ENCODE results near the gene AKAP13. TPM values are rescaled to one million over a fixed set of nuclear protein-coding genes. Genes with fewer than 3 reads are reported as not detected.

The AKAP13 gene
- total RNA-seq, 1 donor from 2014 or later = 41.1 TPM

DNA sequence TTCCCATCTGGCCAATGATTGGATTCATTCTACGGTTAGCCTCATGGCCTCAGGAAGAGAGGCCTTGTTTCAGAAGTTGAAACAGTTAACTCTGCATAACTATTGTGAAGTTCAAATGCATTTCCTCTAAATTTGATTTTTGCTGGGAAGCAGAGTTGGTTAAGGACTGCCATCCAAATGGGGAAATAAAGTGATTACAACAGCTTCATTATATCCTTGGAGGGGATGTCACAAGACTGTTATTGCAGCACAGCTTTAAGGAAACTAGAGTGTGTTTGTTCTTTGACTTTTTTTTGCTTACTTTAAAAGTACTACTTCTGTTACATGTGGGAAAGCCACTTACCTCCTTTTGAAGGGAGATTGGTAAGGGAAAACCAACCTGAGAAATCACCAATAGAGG is 164.8 kb downstream of the AKAP13 start:
- no peak overlapping the region for H3K4me3 ChIP-seq (ENCODE audit: low read depth, low read length)
- no peaks in the 10 kb centered on the region for H3K27me3 ChIP-seq (ENCODE audit: control insufficient read depth, insufficient read depth, low read length)
- no peak for DNase-seq (ENCODE audit: low read depth)
- peaks cover 5% of the 10 kb centered on the region for H3K36me3 ChIP-seq (ENCODE audit: control insufficient read depth, insufficient read depth, low read length)
- TF ChIP-seq, protein P1, sequence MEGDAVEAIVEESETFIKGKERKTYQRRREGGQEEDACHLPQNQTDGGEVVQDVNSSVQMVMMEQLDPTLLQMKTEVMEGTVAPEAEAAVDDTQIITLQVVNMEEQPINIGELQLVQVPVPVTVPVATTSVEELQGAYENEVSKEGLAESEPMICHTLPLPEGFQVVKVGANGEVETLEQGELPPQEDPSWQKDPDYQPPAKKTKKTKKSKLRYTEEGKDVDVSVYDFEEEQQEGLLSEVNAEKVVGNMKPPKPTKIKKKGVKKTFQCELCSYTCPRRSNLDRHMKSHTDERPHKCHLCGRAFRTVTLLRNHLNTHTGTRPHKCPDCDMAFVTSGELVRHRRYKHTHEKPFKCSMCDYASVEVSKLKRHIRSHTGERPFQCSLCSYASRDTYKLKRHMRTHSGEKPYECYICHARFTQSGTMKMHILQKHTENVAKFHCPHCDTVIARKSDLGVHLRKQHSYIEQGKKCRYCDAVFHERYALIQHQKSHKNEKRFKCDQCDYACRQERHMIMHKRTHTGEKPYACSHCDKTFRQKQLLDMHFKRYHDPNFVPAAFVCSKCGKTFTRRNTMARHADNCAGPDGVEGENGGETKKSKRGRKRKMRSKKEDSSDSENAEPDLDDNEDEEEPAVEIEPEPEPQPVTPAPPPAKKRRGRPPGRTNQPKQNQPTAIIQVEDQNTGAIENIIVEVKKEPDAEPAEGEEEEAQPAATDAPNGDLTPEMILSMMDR (IDR thresholded peaks at IDR 0.05; ENCODE audit: insufficient read depth, low read length, severe bottlenecking) = no peak
- no peak for FAIRE-seq

DNA sequence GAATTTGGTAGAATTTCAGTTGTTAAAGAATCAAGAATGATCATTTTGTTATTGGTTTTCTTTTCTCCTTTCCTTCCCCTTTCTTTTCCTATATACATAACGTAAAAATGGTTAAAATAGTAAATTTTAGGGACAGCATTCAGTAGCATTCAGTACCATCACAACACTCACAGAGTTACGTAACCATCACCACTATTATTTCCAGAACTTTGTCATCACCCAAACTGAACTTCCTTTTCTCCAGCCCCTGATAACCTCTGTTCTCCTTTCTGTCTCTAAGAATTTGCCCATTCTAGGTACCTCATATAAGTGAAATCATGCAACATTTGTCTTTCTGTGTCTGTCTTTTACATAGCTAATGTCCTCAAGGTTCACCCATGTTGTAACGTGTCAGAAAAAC is 165.3 kb downstream of the AKAP13 start:
- Histone ChIP-seq H3K4me3 (ENCODE audit: low read depth, low read length) (no peak overlapping the region), H3K27me3 (ENCODE audit: control insufficient read depth, insufficient read depth, low read length) (no peaks in the 10 kb centered on the region), H3K36me3 (ENCODE audit: control insufficient read depth, insufficient read depth, low read length) (peaks cover 5% of the 10 kb centered on the region)
- TF ChIP-seq, protein P1 (IDR thresholded peaks at IDR 0.05; ENCODE audit: insufficient read depth, low read length, severe bottlenecking) = no peak
- DNase-seq (ENCODE audit: low read depth) = no peak
- no peak for FAIRE-seq

DNA sequence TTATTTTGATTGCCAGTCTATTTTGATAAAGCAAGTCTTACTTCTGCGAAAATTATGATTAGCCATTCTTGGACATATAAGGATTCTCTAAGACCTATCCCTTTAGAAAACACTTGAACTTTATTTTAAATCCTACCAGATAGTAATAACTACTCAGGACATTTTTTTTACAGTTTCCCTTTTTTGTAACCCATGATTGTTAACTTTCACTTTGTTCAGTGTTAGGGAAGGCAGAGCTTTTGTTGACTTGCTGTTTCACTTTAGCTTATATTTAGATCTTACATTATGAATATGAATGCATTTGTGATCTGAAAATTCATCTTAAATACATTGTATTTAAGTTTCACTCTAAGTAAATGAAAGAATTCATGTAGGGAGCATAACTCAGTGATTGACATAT is 167.0 kb downstream of the AKAP13 start:
- FAIRE-seq (no peak), DNase-seq (ENCODE audit: low read depth) (no peak)
- TF ChIP-seq, protein P1 (IDR thresholded peaks at IDR 0.05; ENCODE audit: insufficient read depth, low read length, severe bottlenecking) = no peak
- Histone ChIP-seq H3K27me3 (ENCODE audit: control insufficient read depth, insufficient read depth, low read length) (no peaks in the 10 kb centered on the region), H3K4me3 (ENCODE audit: low read depth, low read length) (no peak overlapping the region), H3K36me3 (ENCODE audit: control insufficient read depth, insufficient read depth, low read length) (peaks cover 5% of the 10 kb centered on the region)

DNA sequence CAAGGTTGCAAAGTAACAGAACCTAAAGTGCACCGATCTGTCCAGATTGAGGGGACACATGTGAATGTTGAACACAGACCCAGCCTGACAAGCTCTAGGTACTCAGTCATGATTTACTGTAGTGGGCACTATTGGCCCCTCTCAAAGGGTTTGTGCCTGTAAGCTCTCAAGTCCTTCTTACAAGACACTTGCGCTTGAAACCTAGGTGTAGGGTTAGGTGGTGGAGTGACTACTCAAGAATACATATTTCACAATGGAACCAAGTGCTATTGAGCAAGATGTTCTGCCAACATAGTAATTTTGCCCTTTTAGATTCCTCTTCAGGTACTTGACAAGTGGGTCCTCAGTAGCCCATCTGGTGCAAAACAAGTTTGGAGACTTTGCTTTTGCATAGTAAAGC is 169.9 kb downstream of the AKAP13 start:
- DNase-seq (ENCODE audit: low read depth) (no peak), FAIRE-seq (no peak)
- TF ChIP-seq, protein P1 (IDR thresholded peaks at IDR 0.05; ENCODE audit: insufficient read depth, low read length, severe bottlenecking) = no peak
- peaks cover 1% of the 10 kb centered on the region for H3K36me3 ChIP-seq (ENCODE audit: control insufficient read depth, insufficient read depth, low read length)
- H3K4me3 ChIP-seq (ENCODE audit: low read depth, low read length) = no peak overlapping the region
- no peaks in the 10 kb centered on the region for H3K27me3 ChIP-seq (ENCODE audit: control insufficient read depth, insufficient read depth, low read length)

- no peak overlapping the region for H3K4me3 ChIP-seq (ENCODE audit: low read depth, low read length)
- peaks cover 1% of the 10 kb centered on the region for H3K36me3 ChIP-seq (ENCODE audit: control insufficient read depth, insufficient read depth, low read length)
- H3K27me3 ChIP-seq (ENCODE audit: control insufficient read depth, insufficient read depth, low read length) = no peaks in the 10 kb centered on the region
- no peak for FAIRE-seq
- TF ChIP-seq, protein P1 (IDR thresholded peaks at IDR 0.05; ENCODE audit: insufficient read depth, low read length, severe bottlenecking) = no peak
- DNase-seq (ENCODE audit: low read depth) = no peak
Observed at GRCh38 chr15:85551221-85551832, 170.9 kb downstream of the AKAP13 start.
